Stimulated activated naive CD8-positive, alpha-beta T cell treated with anti-CD3 and anti-CD28 coated beads, Interleukin-15, Interleukin-2, amounts not matched to agents 100 ng/mL and 50 ng/mL, for 24 hours (primary cell): ENCODE measurements around the gene TAF3.
A peak's percentile ranks its signal among the peaks of the same experiment; 100 is the strongest.

ENCODE experiments used
- H3K27ac Mint-ChIP-seq: one replicate; pipeline ENCODE4 v1.8.0; 2021; ENCODE audit warnings: mild to moderate bottlenecking, mixed read lengths
- H3K27me3 Mint-ChIP-seq: one replicate; pipeline ENCODE4 v1.8.0; 2021; ENCODE audit warnings: mixed read lengths
- H3K36me3 Mint-ChIP-seq: one replicate; pipeline ENCODE4 v1.8.0; 2021; ENCODE audit warnings: low read depth, mixed read lengths
- H3K4me1 Mint-ChIP-seq: one replicate; pipeline ENCODE4 v1.8.0; 2021; ENCODE audit warnings: low read depth, mixed read lengths
- H3K4me3 Mint-ChIP-seq: one replicate; pipeline ENCODE4 v1.8.0; 2021; ENCODE audit warnings: mild to moderate bottlenecking, mixed read lengths
- H3K9me3 Mint-ChIP-seq: one replicate; pipeline ENCODE4 v1.8.0; 2021; ENCODE audit warnings: mixed read lengths

The TAF3 gene

DNA sequence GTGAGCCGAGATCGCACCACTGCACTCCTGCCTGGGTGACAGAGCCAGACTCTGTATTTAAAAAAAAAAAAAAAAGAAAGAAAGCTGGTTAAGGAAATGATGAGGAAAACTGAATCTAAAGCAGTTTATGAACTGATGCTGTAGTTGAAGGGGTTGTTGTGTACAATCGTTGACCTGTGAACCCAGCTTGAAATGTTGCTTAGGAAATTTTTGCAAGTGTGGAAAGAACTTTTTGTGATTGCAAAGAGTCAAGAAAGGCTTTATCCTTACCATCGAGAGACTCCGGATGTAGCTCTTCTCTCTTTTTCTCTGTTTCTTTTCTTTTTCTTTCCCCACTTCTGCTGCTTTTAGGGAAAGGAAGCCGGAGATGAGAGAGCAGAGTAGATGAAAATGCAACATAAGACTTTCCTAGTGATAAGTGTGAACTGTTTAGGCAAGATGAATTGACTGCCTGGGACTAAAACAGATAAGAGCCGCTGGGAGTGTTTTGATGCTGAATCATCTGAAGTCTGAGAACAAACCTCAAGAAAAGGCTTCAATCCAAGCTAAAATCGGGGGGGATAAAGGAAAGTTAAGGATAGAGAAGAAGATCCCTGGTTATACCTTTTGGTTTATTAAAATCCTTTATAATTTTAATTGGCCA is 69.0 kb downstream of the TAF3 start:
- Mint-ChIP-seq H3K4me3 (no peak overlapping the region), H3K9me3 (no peaks in the 10 kb centered on the region), H3K27me3 (no peaks in the 10 kb centered on the region), H3K36me3 (no peaks in the 10 kb centered on the region), H3K4me1 (peaks cover 46% of the 10 kb centered on the region), H3K27ac (no peak overlapping the region)

DNA sequence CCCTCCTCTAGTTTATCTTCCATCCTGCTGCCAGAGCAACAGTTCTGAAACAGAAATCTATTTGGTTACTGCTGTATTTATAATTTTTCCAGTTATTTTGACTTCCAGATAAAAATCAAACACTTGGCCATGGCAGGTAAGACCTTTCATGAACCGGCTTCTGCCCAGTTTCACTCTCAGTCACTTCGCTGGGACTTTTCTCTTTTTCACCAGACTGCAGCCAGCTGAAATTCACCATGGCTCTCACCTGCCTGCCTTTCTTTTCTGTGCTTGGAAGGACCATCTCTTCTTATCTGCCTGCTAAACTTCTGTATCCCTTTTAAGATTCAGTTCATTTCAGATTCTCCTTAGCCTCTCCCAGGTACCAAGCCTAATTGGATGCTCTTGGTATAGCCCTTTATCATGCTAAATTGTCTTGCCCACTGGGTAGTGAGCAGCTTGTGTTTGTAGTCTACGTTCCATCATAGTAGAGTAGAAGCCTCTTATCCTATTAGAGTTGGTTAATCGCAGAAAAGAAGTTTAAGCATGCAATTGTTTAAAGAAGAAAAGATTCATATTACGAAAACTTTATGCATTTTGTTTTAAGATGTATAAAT is 71.7 kb downstream of the TAF3 start:
- H3K27me3 Mint-ChIP-seq = no peaks in the 10 kb centered on the region
- H3K4me3 Mint-ChIP-seq = no peak overlapping the region
- H3K36me3 Mint-ChIP-seq = no peaks in the 10 kb centered on the region
- no peaks in the 10 kb centered on the region for H3K9me3 Mint-ChIP-seq
- H3K4me1 Mint-ChIP-seq = peaks cover 39% of the 10 kb centered on the region
- no peak overlapping the region for H3K27ac Mint-ChIP-seq

DNA sequence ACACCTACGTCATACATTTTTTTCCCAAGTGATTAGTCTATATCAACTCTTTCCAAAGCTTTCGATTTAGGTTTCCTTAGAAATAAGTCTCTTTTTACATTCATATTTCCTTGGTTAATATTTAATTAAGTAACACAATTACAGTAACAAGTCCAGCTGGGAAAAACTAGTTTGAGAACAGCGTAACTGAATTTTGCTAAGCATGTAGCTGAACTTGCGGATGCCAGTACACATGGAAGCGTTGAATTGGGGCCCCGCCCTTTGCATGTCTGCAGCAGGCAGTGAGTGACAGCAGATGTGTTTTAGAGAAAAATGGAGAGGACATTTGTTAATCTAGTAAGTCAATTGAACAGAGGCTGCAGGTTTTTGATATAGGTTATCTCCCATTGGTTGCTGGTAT is 72.5 kb downstream of the TAF3 start:
- peaks cover 40% of the 10 kb centered on the region for H3K4me1 Mint-ChIP-seq
- no peaks in the 10 kb centered on the region for H3K36me3 Mint-ChIP-seq
- no peaks in the 10 kb centered on the region for H3K9me3 Mint-ChIP-seq
- H3K4me3 Mint-ChIP-seq = no peak overlapping the region
- H3K27me3 Mint-ChIP-seq = no peaks in the 10 kb centered on the region
- H3K27ac Mint-ChIP-seq = no peak overlapping the region

DNA sequence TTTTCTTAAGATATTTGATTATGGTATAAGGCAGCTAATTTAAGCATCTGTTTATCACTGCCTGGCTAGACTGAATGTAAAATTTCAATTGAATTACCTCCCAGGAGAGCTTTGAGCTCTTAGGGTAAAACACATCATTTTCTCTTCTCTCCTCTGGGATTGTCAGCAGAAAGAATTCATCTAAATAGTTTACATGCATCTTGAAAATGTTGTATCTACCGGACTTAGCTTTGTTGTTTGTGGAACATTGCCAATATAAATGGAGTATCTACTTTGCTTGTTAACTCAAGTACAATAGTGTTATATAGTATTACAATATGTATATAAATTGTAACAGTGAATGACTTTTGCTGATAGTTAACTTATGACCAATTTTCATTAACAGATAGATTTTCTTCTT is 73.3 kb downstream of the TAF3 start:
- Mint-ChIP-seq H3K4me3 (no peak overlapping the region), H3K4me1 (peaks cover 48% of the 10 kb centered on the region), H3K27ac (no peak overlapping the region), H3K36me3 (peaks cover 6% of the 10 kb centered on the region), H3K9me3 (no peaks in the 10 kb centered on the region), H3K27me3 (no peaks in the 10 kb centered on the region)

DNA sequence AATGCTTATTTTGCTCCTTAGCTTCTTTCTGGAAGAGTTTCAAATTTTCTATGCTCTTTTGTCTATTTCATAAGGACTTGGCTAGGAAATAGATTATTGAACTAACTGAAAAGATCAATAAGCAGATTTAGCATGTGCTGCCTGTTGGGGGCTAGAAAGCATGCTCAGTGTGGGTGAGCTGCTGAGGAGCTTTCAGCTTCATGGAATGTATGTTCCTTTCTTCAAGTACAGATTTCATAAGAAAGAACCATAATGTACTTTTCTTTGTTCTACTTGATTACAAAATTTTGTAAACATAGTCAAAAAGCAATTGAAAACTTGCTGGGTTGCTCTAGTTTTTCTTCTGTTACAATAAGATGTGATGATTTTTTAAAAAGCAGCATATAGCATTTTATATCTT is 73.8 kb downstream of the TAF3 start:
- Mint-ChIP-seq H3K9me3 (no peaks in the 10 kb centered on the region), H3K27me3 (no peaks in the 10 kb centered on the region), H3K36me3 (peaks cover 11% of the 10 kb centered on the region), H3K4me1 (peaks cover 52% of the 10 kb centered on the region), H3K27ac (no peak overlapping the region), H3K4me3 (no peak overlapping the region)

DNA sequence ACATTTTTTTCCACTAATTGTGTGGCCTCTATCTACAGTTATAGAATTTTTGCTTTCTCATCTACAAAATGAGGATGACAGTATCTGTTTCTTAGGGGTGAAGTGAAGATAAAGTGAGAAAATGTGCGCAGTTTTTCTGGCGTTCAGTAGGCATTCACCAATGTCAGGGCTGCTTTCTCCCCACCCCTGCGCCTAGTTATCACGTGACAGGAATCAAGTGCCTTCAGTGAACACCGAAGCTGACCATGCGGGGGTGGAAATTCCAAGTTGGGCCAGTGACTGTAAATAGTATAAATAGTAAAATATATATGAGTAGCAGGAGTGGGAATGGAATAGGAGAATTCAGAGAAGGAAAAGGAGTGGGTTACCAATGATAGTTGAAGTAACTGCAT is 77.4 kb downstream of the TAF3 start:
- H3K4me1 Mint-ChIP-seq = peaks cover 38% of the 10 kb centered on the region
- H3K27me3 Mint-ChIP-seq = no peaks in the 10 kb centered on the region

DNA sequence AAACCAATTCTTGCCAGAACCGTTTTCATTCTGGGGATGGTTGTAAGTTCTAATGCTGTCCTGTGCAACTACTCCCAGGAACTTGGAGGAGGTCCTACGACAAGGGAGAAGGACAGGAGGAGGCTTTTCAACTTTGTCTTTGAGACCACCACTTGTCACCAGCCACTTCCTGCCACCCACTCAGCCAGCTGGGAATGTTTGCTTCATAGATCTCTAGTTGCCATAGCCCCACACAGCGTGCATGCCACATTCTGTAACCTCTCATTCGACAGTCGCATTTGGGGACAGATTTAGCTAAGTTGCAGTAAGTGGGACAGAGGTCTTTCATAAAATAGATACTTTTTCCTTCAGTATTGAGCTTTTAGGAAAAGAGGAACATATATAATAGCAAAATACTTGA is 78.0 kb downstream of the TAF3 start:
- no peak overlapping the region for H3K27ac Mint-ChIP-seq
- H3K9me3 Mint-ChIP-seq = no peaks in the 10 kb centered on the region
- H3K27me3 Mint-ChIP-seq = no peaks in the 10 kb centered on the region
- no peak overlapping the region for H3K4me3 Mint-ChIP-seq
- peaks cover 33% of the 10 kb centered on the region for H3K4me1 Mint-ChIP-seq
- peaks cover 36% of the 10 kb centered on the region for H3K36me3 Mint-ChIP-seq

More for the DNA sequence above, 77.4 kb downstream of the TAF3 start:
- no peak overlapping the region for H3K4me3 Mint-ChIP-seq
- H3K9me3 Mint-ChIP-seq = no peaks in the 10 kb centered on the region
- peaks cover 36% of the 10 kb centered on the region for H3K36me3 Mint-ChIP-seq
- no peak overlapping the region for H3K27ac Mint-ChIP-seq

DNA sequence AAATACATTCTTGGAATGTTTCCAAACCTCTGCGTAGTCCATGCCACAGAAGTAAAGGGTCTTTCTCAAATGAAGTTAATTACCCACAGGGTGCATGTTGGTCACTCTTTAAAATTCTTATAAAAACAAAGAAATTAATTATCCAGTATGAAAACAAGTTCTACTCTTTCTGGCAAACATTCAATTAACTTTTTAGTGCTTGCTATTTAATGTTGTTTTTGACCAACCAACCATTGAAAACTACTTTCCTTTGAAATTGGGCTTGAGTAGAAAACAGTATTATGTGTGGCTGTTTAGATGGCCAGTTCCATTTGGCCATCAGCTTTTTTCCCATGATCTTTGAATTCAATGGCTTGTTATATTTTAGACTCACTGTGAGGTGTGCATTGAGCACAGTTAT is 83.0 kb downstream of the TAF3 start:
- Mint-ChIP-seq H3K27me3 (no peaks in the 10 kb centered on the region), H3K4me1 (peaks cover 26% of the 10 kb centered on the region), H3K4me3 (no peak overlapping the region), H3K36me3 (peaks cover 41% of the 10 kb centered on the region), H3K9me3 (no peaks in the 10 kb centered on the region), H3K27ac (no peak overlapping the region)

DNA sequence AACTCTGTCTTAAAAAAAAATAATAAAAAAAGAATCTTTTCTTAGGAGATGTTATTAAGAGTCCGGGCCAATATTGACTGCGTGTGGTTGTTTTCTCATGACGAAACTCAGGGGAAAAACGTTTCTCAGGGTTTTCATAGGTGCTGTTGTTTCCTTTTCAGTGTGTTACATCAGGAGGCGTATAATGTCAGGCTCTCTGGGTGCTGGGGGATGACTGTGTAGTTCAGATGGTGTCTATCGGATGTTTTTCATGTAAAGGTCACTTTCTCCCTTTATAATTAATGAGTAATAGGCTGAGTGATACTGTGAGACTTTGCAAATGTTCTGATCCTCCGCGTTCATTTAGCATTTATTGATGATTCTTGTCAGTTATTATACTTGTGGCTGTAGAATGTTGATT is 84.1 kb downstream of the TAF3 start:
- Mint-ChIP-seq H3K4me3 (no peak overlapping the region), H3K9me3 (no peaks in the 10 kb centered on the region), H3K36me3 (peaks cover 30% of the 10 kb centered on the region), H3K27ac (no peak overlapping the region), H3K27me3 (no peaks in the 10 kb centered on the region), H3K4me1 (peaks cover 20% of the 10 kb centered on the region)

DNA sequence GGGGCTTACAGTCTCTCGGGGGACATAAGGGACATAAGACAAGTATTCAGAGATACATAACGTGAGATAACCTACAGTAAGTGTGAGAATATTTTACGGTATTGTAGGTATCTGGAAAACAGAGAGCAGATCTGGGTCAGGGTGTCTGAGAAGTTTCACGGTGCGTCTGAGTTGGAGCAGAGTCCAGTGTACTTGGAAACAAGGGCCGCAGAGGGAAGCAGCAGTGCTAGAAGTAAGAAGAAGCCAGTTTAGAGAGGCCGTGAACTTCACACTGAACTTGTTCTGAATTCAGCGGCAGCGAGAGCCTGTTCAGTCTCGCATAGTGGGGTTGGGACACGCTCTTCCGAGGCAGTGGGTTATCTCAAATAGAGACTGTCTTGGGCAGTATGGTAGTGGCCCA is 85.5 kb downstream of the TAF3 start:
- Mint-ChIP-seq H3K4me3 (no peak overlapping the region), H3K27me3 (no peaks in the 10 kb centered on the region), H3K4me1 (peaks cover 14% of the 10 kb centered on the region), H3K27ac (no peak overlapping the region), H3K9me3 (no peaks in the 10 kb centered on the region), H3K36me3 (peaks cover 20% of the 10 kb centered on the region)

DNA sequence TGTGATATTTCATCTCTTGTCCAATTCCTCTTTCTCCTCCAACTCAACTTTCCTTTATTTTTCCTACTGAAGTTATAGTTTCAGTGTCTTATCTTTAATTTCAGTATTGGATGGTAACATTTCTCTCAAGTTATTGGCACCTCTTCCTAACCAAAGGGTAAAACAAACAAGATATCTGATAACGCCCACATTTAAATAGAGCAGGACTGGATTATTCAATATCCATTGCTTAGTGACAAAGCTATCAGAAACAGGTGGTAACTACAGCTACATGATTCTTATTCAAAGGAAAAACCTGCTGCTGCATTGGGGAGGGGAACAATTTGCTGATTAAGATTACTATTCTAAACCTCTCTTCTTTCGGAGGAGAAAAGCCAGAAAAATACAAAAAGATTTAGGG is 87.8 kb downstream of the TAF3 start:
- Mint-ChIP-seq H3K27me3 (no peaks in the 10 kb centered on the region), H3K27ac (peak overlapping the region; percentile 4), H3K36me3 (peaks cover 8% of the 10 kb centered on the region), H3K4me1 (peaks cover 7% of the 10 kb centered on the region), H3K9me3 (no peaks in the 10 kb centered on the region), H3K4me3 (no peak overlapping the region)

DNA sequence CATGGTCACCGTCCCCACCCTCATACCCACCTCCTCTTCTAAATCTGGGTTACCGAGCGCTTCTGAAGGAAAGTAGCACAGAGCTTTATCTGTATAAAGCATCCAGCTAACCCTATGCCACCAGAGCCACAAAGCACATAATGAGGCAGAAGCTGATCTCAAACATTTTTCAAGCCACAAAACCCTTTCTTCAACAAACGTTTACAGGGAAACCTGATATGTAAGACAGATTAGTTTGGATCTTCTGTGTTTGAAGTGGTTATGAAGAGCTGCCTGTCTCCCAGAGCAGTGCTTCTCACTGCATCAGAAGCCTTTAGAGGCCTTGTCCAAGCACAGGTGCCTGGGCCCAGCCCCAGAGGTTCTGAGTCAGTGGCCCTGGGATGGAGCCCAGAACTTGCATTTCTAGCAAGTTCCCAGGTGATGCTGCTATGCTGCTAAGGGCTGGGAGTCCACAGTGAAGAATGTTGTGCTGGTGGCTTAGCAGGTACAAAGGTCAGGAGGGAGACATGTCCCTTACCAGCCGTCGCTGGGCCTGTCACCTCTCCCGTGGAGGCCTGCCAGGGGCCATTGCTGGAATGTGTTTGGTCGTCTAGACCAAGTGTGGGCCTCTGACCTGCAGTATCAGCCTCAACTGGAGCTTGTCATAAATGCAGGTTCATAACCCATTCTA is 90.4 kb downstream of the TAF3 start:
- H3K27ac Mint-ChIP-seq = no peak overlapping the region
- peaks cover 4% of the 10 kb centered on the region for H3K36me3 Mint-ChIP-seq
- H3K27me3 Mint-ChIP-seq = no peaks in the 10 kb centered on the region
- H3K4me3 Mint-ChIP-seq = no peak overlapping the region
- no peaks in the 10 kb centered on the region for H3K9me3 Mint-ChIP-seq
- peaks cover 6% of the 10 kb centered on the region for H3K4me1 Mint-ChIP-seq

DNA sequence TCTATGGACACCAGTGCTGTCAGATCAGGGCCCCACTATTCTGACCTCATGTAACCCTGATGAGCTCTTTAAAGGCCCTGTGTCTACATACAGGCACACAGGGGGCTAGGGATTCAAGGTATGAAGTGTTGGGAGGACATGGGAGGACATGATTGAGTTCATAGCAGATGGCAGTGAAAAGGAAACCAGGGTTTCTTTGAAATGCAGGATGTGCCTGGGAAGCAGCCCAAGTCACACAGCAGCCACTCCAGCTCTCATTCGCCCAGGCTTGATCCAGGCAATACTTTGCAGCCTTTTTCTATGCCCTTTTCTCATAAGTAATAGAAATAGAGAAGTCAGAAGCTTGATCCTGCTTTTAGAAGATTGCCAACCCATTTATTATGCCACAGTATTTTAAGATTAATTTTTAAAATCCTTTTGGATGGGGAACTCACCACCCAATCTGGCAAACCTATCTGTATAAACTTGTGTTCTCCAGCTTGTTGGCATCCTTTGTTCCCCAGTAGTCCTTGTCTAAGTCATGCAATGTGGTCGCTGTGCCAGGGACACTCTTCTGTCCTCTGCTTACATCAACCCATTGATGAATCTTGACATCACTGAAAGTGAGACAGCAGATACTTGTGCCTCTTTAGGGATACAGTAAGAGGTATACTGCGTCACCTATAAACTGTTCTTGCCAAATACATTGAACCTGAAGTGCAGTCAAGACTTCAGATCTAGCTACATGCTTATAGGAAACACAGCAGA is 95.0 kb downstream of the TAF3 start:
- Mint-ChIP-seq H3K27me3 (no peaks in the 10 kb centered on the region), H3K36me3 (no peaks in the 10 kb centered on the region), H3K4me1 (peaks cover 3% of the 10 kb centered on the region), H3K27ac (no peak overlapping the region), H3K4me3 (no peak overlapping the region), H3K9me3 (no peaks in the 10 kb centered on the region)

DNA sequence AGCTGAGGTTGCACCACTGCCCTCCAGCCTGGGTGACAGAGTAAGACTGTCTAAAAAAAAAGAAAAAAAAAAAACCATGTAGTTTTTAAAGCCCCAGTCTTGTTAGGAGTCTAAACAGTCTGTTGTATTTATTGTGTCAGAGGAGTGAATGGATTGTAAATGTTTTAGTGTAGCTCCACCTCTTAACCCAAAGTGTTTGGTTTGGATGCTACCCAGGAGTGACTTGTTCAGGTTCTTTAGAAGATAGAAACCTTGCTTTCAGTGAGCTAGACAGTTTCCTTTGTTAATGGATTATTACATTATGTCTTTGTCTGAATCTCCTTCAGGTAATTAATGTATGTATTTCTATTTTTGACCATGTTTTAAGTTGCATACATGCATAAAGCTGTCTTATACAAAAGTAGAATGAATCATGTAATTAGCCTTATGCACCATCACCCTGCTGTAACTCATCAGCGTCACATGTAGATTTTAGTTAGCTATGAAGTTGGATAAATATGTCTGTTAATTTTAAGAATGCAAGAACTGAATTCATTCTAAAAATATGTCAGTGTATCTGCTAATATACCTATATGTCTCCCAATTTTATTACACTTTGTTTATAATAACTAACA is 97.7 kb downstream of the TAF3 start:
- Mint-ChIP-seq H3K27ac (no peak overlapping the region), H3K4me3 (no peak overlapping the region), H3K36me3 (no peaks in the 10 kb centered on the region), H3K4me1 (peaks cover 3% of the 10 kb centered on the region), H3K9me3 (no peaks in the 10 kb centered on the region), H3K27me3 (no peaks in the 10 kb centered on the region)

DNA sequence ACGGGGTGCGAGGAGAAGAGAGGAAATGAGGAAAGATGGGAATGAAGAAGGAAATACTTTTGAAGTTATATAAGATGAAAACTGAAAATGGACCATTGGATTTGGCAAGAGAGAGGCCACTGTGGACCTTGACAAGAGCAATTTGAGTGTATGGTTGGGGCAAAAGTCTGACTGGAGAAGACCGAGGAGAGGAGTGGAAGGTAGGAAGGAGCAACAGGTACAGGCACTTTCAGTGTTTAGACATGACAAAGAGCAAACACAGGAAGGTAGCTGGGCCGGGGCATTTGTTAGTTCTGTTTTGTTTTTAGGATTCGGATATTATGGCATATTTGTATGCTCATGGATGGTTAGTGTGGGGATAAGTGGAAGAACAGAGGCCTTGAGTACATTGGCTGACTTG is 99.4 kb downstream of the TAF3 start:
- no peak overlapping the region for H3K27ac Mint-ChIP-seq
- H3K4me3 Mint-ChIP-seq = no peak overlapping the region
- H3K27me3 Mint-ChIP-seq = no peaks in the 10 kb centered on the region
- no peaks in the 10 kb centered on the region for H3K9me3 Mint-ChIP-seq
- no peaks in the 10 kb centered on the region for H3K36me3 Mint-ChIP-seq
- H3K4me1 Mint-ChIP-seq = peaks cover 3% of the 10 kb centered on the region
